Muscle layer of colon (tissue), 2 donors: ENCODE results near the gene ST3GAL2.

Experiments used
- H3K27ac ChIP-seq: one replicate; pipeline ENCODE4 v1.7.0; 2013; ENCODE audit warnings: low read depth, mild to moderate bottlenecking, low read length, moderate library complexity
- H3K27me3 ChIP-seq, 2 donors: one replicate each; pipeline ENCODE4 v1.7.0; 2013; ENCODE audit warnings: low read length in 2 of 2, mild to moderate bottlenecking in 2 of 2; ENCODE audit not compliant: insufficient read depth in 2 of 2, control insufficient read depth in 1 of 2
- H3K36me3 ChIP-seq: one replicate; pipeline ENCODE4 v1.7.0; 2013; ENCODE audit warnings: mild to moderate bottlenecking, low read length; ENCODE audit not compliant: insufficient read depth
- H3K4me1 ChIP-seq: one replicate; pipeline ENCODE4 v1.7.0; 2013; ENCODE audit warnings: mild to moderate bottlenecking, low read length; ENCODE audit not compliant: insufficient read depth
- H3K4me3 ChIP-seq, 2 donors: one replicate each; pipeline ENCODE4 v1.7.0; 2013; ENCODE audit warnings: low read length in 2 of 2, low read depth in 1 of 2, mild to moderate bottlenecking in 1 of 2, moderate library complexity in 1 of 2
- H3K9ac ChIP-seq: one replicate; pipeline ENCODE4 v1.7.0; 2013; ENCODE audit warnings: low read length
- H3K9me3 ChIP-seq: one replicate; pipeline ENCODE4 v1.7.0; 2013; ENCODE audit warnings: mild to moderate bottlenecking, low read length
- donor health status: abdominal sarcoma.
- donor health status: Adenocarcinoma of cecum.

The ST3GAL2 gene

GRCh38 chr16:70399951-70400350 lies 38.9 kb downstream of the ST3GAL2 start:
- Histone ChIP-seq H3K4me1 (no peaks in the 10 kb centered on the region), H3K4me3 (no peak overlapping the region), H3K27me3 (no peaks in the 10 kb centered on the region), H3K36me3 (peaks cover 26% of the 10 kb centered on the region), H3K9me3 (no peaks in the 10 kb centered on the region), H3K9ac (no peak overlapping the region), H3K27ac (no peak overlapping the region)

- no peaks in the 10 kb centered on the region for H3K9me3 ChIP-seq
- no peak overlapping the region for H3K4me3 ChIP-seq
- H3K9ac ChIP-seq = no peak overlapping the region
- no peak overlapping the region for H3K27ac ChIP-seq
- no peaks in the 10 kb centered on the region for H3K27me3 ChIP-seq
- H3K36me3 ChIP-seq = peaks cover 26% of the 10 kb centered on the region
- no peaks in the 10 kb centered on the region for H3K4me1 ChIP-seq
These were observed 39.5 kb downstream of the ST3GAL2 start for GRCh38 chr16:70399381-70399780.

- Histone ChIP-seq H3K27me3 (no peaks in the 10 kb centered on the region), H3K36me3 (peaks cover 26% of the 10 kb centered on the region), H3K4me3 (no peak overlapping the region), H3K4me1 (no peaks in the 10 kb centered on the region), H3K27ac (no peak overlapping the region), H3K9me3 (no peaks in the 10 kb centered on the region), H3K9ac (no peak overlapping the region)
These were observed 40.6 kb downstream of the ST3GAL2 start for GRCh38 chr16:70398177-70398743.

GRCh38 chr16:70396246-70396904 lies 42.5 kb downstream of the ST3GAL2 start:
- H3K36me3 ChIP-seq = peaks cover 26% of the 10 kb centered on the region
- H3K9ac ChIP-seq = no peak overlapping the region
- H3K27me3 ChIP-seq = no peaks in the 10 kb centered on the region
- no peak overlapping the region for H3K27ac ChIP-seq
- no peak overlapping the region for H3K4me3 ChIP-seq
- H3K4me1 ChIP-seq = no peaks in the 10 kb centered on the region
- H3K9me3 ChIP-seq = no peaks in the 10 kb centered on the region

GRCh38 chr16:70395345-70395901 lies 43.5 kb downstream of the ST3GAL2 start:
- no peak overlapping the region for H3K9ac ChIP-seq
- H3K4me1 ChIP-seq = no peaks in the 10 kb centered on the region
- H3K4me3 ChIP-seq = no peak overlapping the region
- no peaks in the 10 kb centered on the region for H3K9me3 ChIP-seq
- H3K27me3 ChIP-seq = no peaks in the 10 kb centered on the region
- peaks cover 25% of the 10 kb centered on the region for H3K36me3 ChIP-seq
- H3K27ac ChIP-seq = no peak overlapping the region

GRCh38 chr16:70394853-70395252 lies 44.0 kb downstream of the ST3GAL2 start:
- Histone ChIP-seq H3K9ac (no peak overlapping the region), H3K36me3 (peaks cover 20% of the 10 kb centered on the region), H3K4me1 (no peaks in the 10 kb centered on the region), H3K4me3 (no peak overlapping the region), H3K27ac (no peak overlapping the region), H3K9me3 (no peaks in the 10 kb centered on the region), H3K27me3 (no peaks in the 10 kb centered on the region)

- Histone ChIP-seq H3K9ac (no peak overlapping the region), H3K4me1 (no peaks in the 10 kb centered on the region), H3K27ac (no peak overlapping the region), H3K9me3 (no peaks in the 10 kb centered on the region), H3K36me3 (peaks cover 13% of the 10 kb centered on the region), H3K4me3 (no peak overlapping the region), H3K27me3 (no peaks in the 10 kb centered on the region)
These were observed 45.2 kb downstream of the ST3GAL2 start for GRCh38 chr16:70393662-70394061.

GRCh38 chr16:70392606-70393005 lies 46.3 kb downstream of the ST3GAL2 start:
- Histone ChIP-seq H3K27me3 (no peaks in the 10 kb centered on the region), H3K36me3 (peaks cover 12% of the 10 kb centered on the region), H3K27ac (no peak overlapping the region), H3K9ac (no peak overlapping the region), H3K4me1 (no peaks in the 10 kb centered on the region), H3K9me3 (no peaks in the 10 kb centered on the region), H3K4me3 (no peak overlapping the region)

- Histone ChIP-seq H3K9ac (no peak overlapping the region), H3K27ac (peak overlapping the region; percentile 2), H3K27me3 (no peaks in the 10 kb centered on the region), H3K4me1 (no peaks in the 10 kb centered on the region), H3K9me3 (no peaks in the 10 kb centered on the region), H3K4me3 (no peak overlapping the region), H3K36me3 (peaks cover 11% of the 10 kb centered on the region)
These were observed 46.9 kb downstream of the ST3GAL2 start for GRCh38 chr16:70391881-70392481.

- Histone ChIP-seq H3K36me3 (peaks cover 11% of the 10 kb centered on the region), H3K9ac (no peak overlapping the region), H3K27ac (no peak overlapping the region)
These were observed 47.5 kb downstream of the ST3GAL2 start for GRCh38 chr16:70391446-70391845.

GRCh38 chr16:70390774-70391173 lies 48.1 kb downstream of the ST3GAL2 start:
- peaks cover 7% of the 10 kb centered on the region for H3K36me3 ChIP-seq

More at GRCh38 chr16:70391446-70391845, 47.5 kb downstream of the ST3GAL2 start:
- H3K4me1 ChIP-seq = no peaks in the 10 kb centered on the region
- H3K27me3 ChIP-seq = no peaks in the 10 kb centered on the region
- no peak overlapping the region for H3K4me3 ChIP-seq
- H3K9me3 ChIP-seq = no peaks in the 10 kb centered on the region

More at GRCh38 chr16:70390774-70391173, 48.1 kb downstream of the ST3GAL2 start:
- H3K4me1 ChIP-seq = no peaks in the 10 kb centered on the region
- H3K9ac ChIP-seq = no peak overlapping the region
- H3K27me3 ChIP-seq = no peaks in the 10 kb centered on the region
- H3K27ac ChIP-seq = no peak overlapping the region
- H3K4me3 ChIP-seq = no peak overlapping the region
- no peaks in the 10 kb centered on the region for H3K9me3 ChIP-seq
